22Rv1 (cell line): Measurements from ENCODE around the gene FXYD2.

Experiments
- H3K27ac ChIP-seq: fragments of 450-650 bp; 2 replicates; pipeline ENCODE4 v1.5.1; 2017
- ZFX ChIP-seq: fragments of 450-650 bp; IDR thresholded peaks from 2 replicates; pipeline ENCODE4 v1.6.1; 2017; ENCODE audit warnings: antibody characterized with exemption, borderline replicate concordance
- TF ChIP-seq, protein P1 (sequence below): fragments of 450-650 bp; IDR thresholded peaks from 2 replicates; pipeline ENCODE4 v1.5.1; 2017; ENCODE audit warnings: mild to moderate bottlenecking

The FXYD2 gene

DNA sequence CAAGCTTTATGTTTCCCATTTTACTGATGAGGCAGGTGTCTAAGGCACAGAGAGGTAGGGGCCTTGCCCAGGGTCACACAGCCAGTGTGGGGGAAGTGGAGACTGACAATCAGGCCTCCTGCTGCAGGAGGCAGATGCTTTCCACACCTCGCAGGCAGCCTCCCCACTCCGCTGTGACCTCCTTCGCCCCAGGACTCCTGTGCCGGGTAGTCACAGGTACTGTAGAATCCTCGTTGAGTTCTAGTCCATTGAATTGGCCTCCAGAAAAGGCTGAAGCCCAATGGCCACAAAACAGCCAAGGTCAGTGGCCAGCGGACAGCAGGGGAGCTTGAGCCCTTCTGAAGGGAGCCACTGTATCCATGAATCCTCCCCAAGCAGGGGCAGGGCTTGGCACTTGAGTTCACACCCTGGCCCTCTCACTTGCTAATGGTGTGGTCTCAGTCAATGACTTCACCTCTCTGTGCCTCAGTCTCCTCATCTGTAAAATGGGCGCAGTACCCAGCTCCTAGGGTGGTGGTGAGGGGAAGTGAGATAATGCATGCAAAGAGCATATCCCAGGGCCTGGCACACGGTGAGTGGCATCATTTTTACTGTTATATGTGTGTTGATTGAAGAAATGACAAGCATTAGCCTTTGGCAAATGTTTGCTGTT, 1.1 kb upstream of the FXYD2 start:
- H3K27ac ChIP-seq = no peak overlapping the region
- TF ChIP-seq, protein P1, sequence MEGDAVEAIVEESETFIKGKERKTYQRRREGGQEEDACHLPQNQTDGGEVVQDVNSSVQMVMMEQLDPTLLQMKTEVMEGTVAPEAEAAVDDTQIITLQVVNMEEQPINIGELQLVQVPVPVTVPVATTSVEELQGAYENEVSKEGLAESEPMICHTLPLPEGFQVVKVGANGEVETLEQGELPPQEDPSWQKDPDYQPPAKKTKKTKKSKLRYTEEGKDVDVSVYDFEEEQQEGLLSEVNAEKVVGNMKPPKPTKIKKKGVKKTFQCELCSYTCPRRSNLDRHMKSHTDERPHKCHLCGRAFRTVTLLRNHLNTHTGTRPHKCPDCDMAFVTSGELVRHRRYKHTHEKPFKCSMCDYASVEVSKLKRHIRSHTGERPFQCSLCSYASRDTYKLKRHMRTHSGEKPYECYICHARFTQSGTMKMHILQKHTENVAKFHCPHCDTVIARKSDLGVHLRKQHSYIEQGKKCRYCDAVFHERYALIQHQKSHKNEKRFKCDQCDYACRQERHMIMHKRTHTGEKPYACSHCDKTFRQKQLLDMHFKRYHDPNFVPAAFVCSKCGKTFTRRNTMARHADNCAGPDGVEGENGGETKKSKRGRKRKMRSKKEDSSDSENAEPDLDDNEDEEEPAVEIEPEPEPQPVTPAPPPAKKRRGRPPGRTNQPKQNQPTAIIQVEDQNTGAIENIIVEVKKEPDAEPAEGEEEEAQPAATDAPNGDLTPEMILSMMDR = no peak

DNA sequence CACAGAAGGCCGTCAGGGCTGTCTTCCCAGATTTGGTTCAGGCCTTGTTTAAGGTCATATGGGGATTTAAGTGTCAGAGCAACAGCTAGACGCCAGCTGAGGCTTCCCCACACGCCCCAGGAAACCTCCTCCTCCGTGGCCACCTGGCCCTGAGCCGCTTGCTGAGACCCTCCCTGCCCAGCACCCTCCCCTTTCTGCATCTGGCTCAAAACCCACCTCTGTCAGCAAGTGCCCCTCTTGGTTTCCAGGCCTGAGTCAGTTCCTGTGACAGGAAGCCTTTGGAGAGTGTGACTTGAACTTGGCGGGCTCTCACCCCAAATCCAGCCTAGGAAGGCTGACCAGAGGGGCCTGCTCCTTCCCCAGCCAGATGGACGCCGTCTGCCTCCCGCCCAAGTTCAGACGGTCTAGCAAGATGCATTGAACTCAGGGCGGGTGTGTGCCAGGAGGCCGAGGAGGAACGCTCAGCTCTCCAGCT, 561 bp downstream of the FXYD2 start:
- TF ChIP-seq, protein P1 = no peak
- no peak for TF ChIP-seq ZFX
- H3K27ac ChIP-seq = no peak overlapping the region

DNA sequence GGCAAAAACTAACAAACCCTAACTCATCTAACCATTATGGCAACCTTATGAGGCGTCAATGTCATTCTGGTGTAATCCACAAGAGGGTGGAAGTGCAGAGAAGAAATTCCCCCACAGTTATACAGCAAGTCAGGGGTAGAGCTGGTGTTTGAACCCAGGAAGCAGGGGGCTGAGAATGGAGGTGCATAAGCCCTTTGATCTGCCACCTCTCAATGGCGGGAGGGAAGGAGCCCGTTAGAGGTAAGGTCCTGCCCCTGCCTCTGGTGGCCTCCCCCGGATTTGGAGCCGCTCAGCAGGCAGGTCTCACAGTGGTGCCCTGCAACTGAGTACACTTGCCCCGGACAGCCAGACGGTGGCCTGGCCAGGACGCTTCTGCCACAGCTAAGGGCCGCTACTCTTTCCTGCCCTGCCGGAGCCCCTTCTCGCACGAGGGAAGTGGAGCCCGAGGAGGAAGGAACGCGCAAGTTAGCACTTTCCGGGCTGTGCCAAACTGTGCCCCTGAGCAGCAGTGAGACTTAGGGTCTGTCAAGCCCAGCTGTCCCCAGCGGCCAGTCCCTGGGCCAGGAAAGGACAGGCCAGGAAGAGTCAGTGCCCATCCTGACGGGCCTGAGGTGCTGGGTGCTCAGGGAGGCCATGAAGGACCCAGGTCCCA, 1.1 kb downstream of the FXYD2 start:
- TF ChIP-seq ZFX = no peak
- TF ChIP-seq, protein P1 = no peak

DNA sequence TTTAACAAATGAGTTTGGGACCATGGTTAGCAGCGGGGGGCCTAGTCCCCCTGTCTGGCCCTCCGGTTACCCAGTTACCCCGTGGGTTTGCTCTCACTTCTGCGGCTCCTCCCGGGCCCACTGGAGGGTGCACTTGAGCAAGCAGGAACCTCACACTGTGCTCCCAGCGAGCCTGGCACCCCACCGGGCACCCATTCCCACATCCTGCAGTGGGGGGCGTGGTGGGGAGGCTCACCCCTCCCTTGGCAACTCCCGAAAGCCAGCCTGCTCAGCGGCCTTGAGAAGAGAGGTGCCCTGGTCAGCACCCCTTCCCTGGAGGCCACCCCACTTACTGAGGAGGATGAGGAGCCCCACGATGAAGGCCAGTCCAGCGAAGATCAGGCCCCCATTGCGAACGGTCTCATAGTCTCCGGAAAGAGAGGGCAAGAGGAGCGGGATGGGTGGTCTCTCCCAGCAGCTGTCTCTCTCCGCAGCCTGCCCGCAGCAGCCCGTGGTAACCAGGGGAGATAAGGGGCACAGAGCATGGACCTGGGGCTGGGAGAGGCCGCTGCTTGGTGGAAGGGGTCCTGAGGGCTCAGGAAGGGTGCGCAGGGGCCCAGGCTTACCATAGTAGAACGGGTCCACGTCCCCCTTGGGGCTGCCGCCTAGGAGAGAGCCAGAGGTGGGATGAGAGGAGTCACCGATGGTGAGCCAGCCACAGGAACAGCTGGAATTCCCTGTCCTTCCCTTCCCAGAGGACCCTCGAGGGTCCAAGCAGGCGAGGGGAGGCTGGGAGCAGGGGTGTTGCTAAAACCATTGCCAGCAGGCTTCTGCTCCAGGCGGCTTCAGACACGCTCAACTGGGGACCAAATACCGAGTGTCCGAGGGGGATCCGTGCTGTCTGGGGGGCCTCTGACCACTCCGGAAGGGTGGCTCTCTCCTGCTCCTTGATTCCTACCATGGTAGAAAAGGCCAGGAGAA, 2.2 kb downstream of the FXYD2 start:
- no peak overlapping the region for H3K27ac ChIP-seq
- no peak for TF ChIP-seq ZFX
- TF ChIP-seq, protein P1 = peak; percentile 57

More for the DNA sequence above, 1.1 kb downstream of the FXYD2 start:
- H3K27ac ChIP-seq = no peak overlapping the region

DNA sequence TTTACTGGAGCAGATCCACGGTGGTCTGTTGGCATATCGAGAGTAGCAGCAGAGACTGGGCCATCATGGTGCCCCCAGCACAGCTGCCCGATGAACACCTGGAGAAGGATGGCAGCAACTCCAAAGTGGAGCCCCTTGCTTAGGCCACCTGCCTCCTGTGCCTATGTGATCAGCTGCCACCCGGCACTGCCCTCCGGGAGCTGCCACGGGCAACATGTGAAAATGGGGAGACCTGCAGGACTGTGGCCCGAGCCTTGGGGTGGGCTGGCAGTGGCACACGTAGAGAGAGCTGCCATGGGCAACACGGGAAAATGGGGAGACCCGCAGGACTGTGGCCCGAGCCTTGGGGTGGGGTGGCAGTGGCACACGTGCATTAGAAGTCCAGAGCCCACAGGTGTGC, 3.1 kb downstream of the FXYD2 start:
- no peak for TF ChIP-seq ZFX
- TF ChIP-seq, protein P1 = no peak

DNA sequence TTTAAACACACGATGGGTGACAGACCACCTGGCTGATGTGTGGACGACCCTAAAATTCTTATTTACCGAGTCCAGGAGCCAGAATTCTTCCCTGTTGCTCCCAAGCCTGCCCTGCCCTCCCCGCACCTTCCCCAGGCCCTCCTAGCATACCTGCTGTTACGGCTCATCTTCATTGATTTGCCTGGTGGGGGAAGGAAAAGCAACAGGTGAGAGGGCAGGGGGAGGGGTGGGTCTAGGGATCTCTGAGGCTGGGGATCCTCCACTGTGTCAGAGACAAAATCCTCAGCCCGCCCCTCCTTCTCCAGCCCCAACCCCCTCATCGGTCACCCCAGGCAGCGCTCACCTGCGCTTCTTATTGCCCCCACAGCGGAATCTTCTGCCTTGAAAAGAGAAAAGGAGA, 4.0 kb downstream of the FXYD2 start:
- TF ChIP-seq, protein P1 = no peak
- TF ChIP-seq ZFX = no peak
- H3K27ac ChIP-seq = no peak overlapping the region

More for the DNA sequence above, 3.1 kb downstream of the FXYD2 start:
- no peak overlapping the region for H3K27ac ChIP-seq
